ENCODE results near the gene CMTM8.
A peak's percentile ranks its signal among the peaks of the same experiment; 100 is the strongest.

CMTM8 gene

GRCh38 chr3:32229565-32229964 lies 8.9 kb upstream of the CMTM8 start:
- DNase-seq (ENCODE audit: low read depth), result no peak

DNA sequence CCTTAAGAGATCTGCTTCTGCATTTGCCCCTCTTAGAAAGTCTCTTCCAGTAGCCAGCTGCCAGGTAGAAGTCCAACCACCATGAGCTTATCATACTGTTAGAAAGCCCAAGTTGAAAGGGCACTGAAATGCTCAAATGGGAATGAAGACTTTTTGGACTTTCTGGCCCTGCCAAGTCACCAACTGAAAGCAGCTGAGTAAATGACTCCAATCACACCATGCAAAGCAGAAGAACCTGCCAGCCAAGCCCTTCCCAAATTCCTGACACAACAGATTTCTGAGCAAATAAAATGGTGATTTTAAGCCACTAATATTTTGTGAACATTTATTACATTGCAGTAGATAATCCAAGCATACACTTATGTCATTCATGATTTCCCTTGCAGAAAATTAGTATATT lies 2.1 kb upstream of the CMTM8 start:
- no peak for DNase-seq (ENCODE audit: low read depth)

DNA sequence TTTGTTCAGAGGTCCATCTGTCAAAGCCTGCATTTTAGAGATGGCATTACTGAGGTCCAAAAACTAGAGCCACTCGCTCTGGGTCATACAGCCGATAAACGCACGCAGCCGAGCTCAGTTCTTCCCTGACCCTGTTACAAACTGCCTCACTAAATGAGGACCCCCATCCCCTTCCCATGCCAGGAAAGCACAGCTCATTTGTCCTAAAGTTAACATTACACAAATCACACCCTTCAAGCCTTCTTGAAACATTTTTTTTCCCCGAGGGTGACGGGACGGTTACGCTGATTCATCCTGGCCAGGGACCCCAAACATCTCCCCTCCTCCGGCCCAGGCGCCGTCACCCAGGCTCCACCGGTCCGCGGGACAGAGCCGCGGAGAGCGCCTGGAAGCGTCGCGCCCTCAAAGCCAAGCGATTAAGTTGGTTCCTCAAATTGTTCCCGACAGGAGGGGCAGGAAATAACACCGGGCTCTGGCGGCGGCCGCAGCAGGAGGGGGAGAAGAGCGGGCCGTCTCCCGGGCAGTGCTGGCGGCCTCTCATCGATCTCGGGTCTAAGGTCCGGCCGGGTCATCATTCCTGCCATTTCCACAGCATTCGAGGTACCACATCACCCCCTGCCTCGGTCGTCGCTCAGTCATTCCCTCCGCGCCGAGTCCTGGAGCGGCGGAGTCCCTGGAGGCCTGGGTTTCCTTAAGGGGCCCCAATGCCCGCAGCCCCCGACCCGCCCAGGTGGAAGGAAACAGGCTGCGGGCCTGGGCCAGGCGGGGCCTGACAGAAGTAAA lies 619 bp upstream of the CMTM8 start:
- no peak for DNase-seq (ENCODE audit: low read depth)

DNA sequence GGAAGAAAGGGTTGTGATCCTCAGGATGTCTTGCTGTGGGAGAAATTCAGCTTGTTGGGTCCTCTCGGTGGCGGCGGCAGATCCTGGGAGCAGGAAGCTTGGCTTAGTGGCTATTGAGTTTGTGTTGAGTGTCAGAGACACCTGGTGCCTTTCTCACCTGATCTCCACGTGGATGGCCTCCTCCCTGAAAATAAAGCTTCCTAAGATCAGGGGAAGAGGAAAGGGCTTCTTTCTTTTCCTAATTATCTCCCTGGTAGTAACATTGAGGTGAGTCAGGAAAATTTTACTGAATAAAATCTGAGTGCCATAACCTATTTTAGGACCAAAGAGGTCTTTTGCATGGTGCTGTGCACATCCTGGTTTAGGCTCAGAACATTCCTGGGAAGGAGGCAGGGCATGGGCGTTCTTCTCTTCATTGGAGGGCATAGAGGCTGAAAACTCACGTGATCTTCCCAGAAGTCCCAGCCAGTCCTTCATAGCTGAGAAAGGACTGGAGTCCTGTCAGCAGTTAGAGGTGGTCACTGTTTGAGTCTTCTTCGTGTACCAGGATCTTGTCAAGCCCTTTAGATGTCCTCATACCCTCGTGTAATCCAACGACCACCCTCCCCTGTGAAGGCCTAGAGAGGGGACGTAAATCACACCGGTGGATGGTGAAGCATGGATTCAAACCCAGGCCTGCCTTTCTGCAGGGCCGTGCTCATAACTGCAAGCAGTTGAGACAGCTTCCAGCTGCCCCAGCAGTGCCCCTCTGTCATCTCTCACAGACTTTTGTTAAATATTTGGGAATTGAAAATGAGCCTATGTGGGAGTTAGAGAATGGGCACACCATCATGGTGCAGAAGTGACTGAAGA lies 1.1 kb downstream of the CMTM8 start:
- DNase-seq (ENCODE audit: low read depth), result no peak

GRCh38 chr3:32240159-32240545 lies 1.7 kb downstream of the CMTM8 start:
- DNase-seq (ENCODE audit: low read depth), result peak; percentile 7

GRCh38 chr3:32241100-32241499 lies 2.6 kb downstream of the CMTM8 start:
- no peak for DNase-seq (ENCODE audit: low read depth)

DNA sequence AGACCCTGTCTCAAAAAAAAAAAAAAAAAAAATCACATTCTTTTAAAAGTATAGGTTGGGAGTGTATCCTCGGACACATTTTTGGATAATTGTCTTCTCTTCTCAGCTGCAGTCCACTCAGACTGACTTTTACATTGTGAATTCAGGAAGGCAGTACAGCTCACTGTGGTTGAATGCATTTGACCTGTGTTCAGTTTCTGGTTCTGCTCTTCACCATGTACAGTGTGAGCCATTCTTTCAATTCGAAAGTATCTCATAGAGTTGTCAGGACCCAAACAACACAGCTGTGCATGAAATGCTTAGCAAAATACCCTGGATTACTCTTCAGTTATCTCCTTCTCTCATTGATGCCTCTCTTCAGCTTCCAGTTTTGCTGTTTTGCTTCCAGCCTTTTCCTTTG lies 5.0 kb downstream of the CMTM8 start:
- DNase-seq (ENCODE audit: low read depth), result no peak

- DNase-seq (ENCODE audit: low read depth), result no peak
Measured at GRCh38 chr3:32245200-32245599, 6.7 kb downstream of the CMTM8 start.

DNA sequence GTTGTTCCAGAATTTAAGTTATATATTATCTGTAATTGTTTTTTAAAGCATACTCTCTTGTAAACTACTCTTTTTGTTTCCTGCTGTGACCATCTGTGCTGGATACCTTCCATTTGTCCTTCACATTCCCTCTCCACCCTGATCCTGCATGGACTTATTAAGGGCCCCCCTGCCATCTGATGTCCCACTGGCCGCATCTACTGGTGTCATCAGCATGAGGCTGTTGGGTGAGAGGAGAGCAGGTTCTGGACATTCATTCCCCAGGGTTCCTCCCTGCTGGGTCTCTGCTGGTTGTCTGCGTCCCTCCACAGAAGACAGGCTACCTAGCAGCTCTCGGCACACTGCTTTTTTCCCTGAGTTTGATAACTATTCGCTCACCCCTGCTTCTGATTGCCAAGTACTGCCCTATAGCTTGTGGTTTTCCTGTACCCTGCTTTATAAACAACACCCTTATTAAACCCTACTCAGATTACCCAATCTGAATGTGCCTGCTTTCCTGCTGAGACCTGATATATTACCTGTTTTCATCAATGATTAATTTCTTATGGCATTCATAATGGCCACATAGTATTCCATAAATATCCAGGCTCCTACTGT lies 7.7 kb downstream of the CMTM8 start:
- DNase-seq (ENCODE audit: low read depth), result no peak

GRCh38 chr3:32249184-32249782 lies 10.8 kb downstream of the CMTM8 start:
- no peak for DNase-seq (ENCODE audit: low read depth)

- no peak for DNase-seq (ENCODE audit: low read depth)
Measured at GRCh38 chr3:32254268-32254667, 15.8 kb downstream of the CMTM8 start.

- DNase-seq (ENCODE audit: low read depth), result no peak
Measured at GRCh38 chr3:32255345-32255744, 16.9 kb downstream of the CMTM8 start.

- DNase-seq (ENCODE audit: low read depth), result no peak
Measured at GRCh38 chr3:32256206-32256605, 17.7 kb downstream of the CMTM8 start.

DNA sequence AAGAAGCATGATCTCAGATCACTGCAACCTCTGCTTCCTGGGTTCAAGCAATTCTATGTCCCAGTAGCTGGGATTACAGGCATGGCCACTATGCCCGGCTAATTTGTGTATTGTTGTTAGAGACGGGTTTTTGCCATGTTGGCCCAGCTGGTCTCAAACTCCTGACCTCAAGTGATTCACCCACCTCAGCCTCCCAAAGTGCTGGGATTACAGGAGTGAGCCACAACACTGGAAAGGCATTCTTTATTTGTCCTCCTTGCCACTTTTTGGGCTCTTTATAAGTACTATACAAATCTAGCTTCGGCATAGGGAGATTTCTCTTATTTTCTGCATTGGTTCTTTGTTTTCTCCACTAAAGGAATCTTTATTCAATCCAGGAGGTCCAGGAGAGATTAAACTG lies 18.6 kb downstream of the CMTM8 start:
- no peak for DNase-seq (ENCODE audit: low read depth)

- no peak for DNase-seq (ENCODE audit: low read depth)
Measured at GRCh38 chr3:32257641-32258438, 19.4 kb downstream of the CMTM8 start.

DNA sequence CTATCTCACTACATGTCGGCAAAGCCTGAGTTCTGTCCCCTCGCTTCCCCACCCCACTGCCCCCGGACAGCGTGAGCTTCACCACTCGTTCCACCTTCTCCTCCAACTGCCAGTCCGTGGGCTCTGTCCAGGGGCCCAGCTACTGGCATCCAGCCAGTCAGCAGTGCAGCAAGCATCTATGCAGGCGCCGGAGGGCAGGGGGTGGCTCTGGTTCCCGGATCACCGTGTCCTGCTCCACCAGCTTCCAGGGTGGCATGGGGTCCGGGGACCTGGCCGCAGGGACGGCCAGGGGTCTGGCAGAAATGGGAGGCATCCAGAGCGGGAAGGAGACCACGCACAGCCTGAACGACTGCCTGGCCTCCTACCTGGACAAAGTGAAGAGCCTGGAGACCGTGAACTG lies 20.4 kb downstream of the CMTM8 start:
- DNase-seq (ENCODE audit: low read depth), result no peak

- no peak for DNase-seq (ENCODE audit: low read depth)
Measured at GRCh38 chr3:32261545-32261944, 23.1 kb downstream of the CMTM8 start.

DNA sequence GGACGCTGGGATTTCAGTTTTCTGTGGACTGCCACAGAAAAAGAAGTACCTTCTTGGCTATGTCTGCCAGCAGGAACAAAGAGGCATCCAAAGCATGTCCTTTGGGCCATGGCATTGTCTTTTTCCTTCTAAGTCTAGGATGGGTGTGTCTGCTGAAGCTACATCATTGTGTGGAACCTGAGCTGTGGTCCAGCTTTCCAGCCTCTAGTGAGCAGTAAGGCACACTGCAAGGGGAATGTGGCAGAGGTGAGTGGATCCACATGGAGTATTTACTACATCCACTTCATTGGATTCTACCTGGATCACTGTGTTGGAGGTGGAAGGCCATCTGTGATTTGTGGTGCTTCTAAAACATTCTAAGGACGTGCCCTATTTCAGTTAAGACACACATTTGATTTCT lies 23.7 kb downstream of the CMTM8 start:
- DNase-seq (ENCODE audit: low read depth), result no peak

GRCh38 chr3:32274306-32274705 lies 35.8 kb downstream of the CMTM8 start:
- no peak for DNase-seq (ENCODE audit: low read depth)

DNA sequence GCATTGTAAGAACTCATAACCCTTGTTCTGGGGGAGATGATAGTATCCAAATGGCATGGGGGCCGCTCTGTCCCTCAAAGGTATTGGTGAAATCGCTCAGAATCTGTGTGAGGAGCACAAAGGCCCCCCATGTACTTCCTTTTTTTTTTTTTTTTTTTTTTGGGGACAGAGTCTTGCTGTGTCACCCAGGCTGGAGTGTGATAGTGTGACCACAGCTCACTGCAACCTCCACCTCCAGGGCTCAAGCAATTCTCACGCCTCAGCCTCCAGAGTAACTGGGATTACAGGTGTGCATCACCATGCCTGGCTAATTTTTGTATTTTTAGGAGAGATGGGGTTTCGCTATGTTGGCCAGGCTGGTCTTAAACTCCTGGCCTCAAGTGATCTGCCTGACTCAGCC lies 37.0 kb downstream of the CMTM8 start:
- DNase-seq (ENCODE audit: low read depth), result no peak

DNA sequence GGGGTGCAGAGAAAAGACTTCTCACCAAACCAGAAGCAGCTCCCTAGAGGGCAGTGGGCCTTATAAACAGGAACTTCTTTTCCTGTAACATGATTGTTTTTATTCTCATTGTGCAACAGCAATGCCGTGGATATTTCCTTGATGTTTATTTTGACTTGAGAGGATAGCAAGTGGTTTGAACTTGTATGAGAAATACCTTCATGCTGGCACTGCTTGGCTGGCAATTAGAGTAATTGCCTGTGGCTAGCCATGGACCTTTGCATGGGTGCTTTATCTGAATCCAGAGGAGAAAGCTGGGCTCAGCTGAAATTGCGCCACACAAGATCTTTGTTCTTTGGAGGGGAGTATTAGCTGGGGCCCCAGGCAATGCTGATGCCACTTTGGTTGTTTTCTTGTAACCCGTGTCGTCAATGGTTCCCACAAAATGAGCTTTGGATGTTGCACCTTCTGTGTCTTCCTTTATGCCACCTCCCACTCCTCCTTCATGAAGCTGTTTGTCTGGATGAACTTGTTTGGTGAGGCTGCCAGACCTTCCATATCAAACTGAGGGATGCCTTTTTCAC lies 37.9 kb downstream of the CMTM8 start:
- DNase-seq (ENCODE audit: low read depth), result no peak

- no peak for DNase-seq (ENCODE audit: low read depth)
Measured at GRCh38 chr3:32278714-32279113, 40.2 kb downstream of the CMTM8 start.
